ENCODE measurements around the gene ZNF681.
A peak's percentile ranks its signal among the peaks of the same experiment; 100 is the strongest.
"Not testable (repeated sequence)": the region's sequence is repeated elsewhere in the genome, so short reads cannot be mapped to it uniquely, and the experiment has no call there.

ZNF681 gene

GRCh38 chr19:23774106-23774505 lies 15.4 kb upstream of the ZNF681 start:
- DNase-seq (ENCODE audit: low read depth) = no peak

- DNase-seq (ENCODE audit: low read depth) = no peak
Observed at GRCh38 chr19:23772675-23773063, 14.0 kb upstream of the ZNF681 start.

GRCh38 chr19:23771761-23772674 lies 13.3 kb upstream of the ZNF681 start:
- DNase-seq (ENCODE audit: low read depth) = no peak

GRCh38 chr19:23771316-23771715 lies 12.6 kb upstream of the ZNF681 start:
- no peak for DNase-seq (ENCODE audit: low read depth)

GRCh38 chr19:23770672-23771250 lies 12.1 kb upstream of the ZNF681 start:
- no peak for DNase-seq (ENCODE audit: low read depth)

GRCh38 chr19:23769691-23770468 lies 11.2 kb upstream of the ZNF681 start:
- no peak for DNase-seq (ENCODE audit: low read depth)

GRCh38 chr19:23766951-23767350 lies 8.3 kb upstream of the ZNF681 start:
- no peak for DNase-seq (ENCODE audit: low read depth)

GRCh38 chr19:23764781-23765180 lies 6.1 kb upstream of the ZNF681 start:
- DNase-seq (ENCODE audit: low read depth) = no peak

GRCh38 chr19:23762884-23763711 lies 4.4 kb upstream of the ZNF681 start:
- peak; percentile 74 for DNase-seq (ENCODE audit: low read depth)

- no peak for DNase-seq (ENCODE audit: low read depth)
Observed at GRCh38 chr19:23762548-23762883, 3.8 kb upstream of the ZNF681 start.

- not testable (repeated sequence) for DNase-seq (ENCODE audit: low read depth)
Observed at GRCh38 chr19:23760326-23760725, 1.6 kb upstream of the ZNF681 start.

- not testable (repeated sequence) for DNase-seq (ENCODE audit: low read depth)
Observed at GRCh38 chr19:23743633-23744232, 15.0 kb downstream of the ZNF681 start.

GRCh38 chr19:23730729-23731465 lies 27.8 kb downstream of the ZNF681 start:
- DNase-seq (ENCODE audit: low read depth) = not testable (repeated sequence)

GRCh38 chr19:23724161-23724560 lies 34.5 kb downstream of the ZNF681 start:
- not testable (repeated sequence) for DNase-seq (ENCODE audit: low read depth)

GRCh38 chr19:23718802-23719201 lies 39.9 kb downstream of the ZNF681 start:
- no peak for DNase-seq (ENCODE audit: low read depth)

GRCh38 chr19:23716792-23717191 lies 41.9 kb downstream of the ZNF681 start:
- DNase-seq (ENCODE audit: low read depth) = no peak

GRCh38 chr19:23709347-23709746 lies 49.3 kb downstream of the ZNF681 start:
- no peak for DNase-seq (ENCODE audit: low read depth)

- DNase-seq (ENCODE audit: low read depth) = no peak
Observed at GRCh38 chr19:23706657-23707056, 52.0 kb downstream of the ZNF681 start.

- no peak for DNase-seq (ENCODE audit: low read depth)
Observed at GRCh38 chr19:23699521-23699860, 59.2 kb downstream of the ZNF681 start.

GRCh38 chr19:23698711-23699520 lies 59.8 kb downstream of the ZNF681 start:
- DNase-seq (ENCODE audit: low read depth) = no peak
